Suppressor macrophage treated with lipopolysaccharide for 4 hours (primary cell): ENCODE measurements around the gene RHBDD1.

Experiments
- DNase-seq: peaks from one replicate; pipeline ENCODE4 v3.0.0-alpha.2; 2020

Gene RHBDD1

GRCh38 chr2:226994775-226995174 is 158.9 kb downstream of the RHBDD1 start:
- no peak for DNase-seq

DNA sequence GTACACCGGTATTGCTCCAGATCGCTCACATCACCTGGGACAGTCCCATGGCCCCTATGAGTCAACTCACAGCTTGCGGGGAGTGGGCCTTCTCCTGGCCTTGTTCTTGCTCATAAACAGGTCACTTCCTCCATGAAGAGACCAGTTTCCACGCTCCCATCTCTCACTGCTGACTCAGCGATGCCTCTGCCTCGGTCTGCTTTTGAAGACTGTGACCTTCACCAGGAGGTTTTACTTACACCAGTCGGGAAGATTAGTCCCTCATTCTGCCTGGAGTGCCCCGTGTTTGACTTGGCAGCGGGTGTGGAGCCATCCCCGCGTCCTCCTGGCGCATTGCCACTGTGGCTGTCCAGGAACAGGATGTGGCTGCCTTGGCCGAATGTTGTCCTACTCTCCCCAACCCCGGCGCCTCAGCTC is 159.8 kb downstream of the RHBDD1 start:
- peak; percentile 2 for DNase-seq

- DNase-seq = no peak
Measured at GRCh38 chr2:226999661-227000060, 163.8 kb downstream of the RHBDD1 start.

DNA sequence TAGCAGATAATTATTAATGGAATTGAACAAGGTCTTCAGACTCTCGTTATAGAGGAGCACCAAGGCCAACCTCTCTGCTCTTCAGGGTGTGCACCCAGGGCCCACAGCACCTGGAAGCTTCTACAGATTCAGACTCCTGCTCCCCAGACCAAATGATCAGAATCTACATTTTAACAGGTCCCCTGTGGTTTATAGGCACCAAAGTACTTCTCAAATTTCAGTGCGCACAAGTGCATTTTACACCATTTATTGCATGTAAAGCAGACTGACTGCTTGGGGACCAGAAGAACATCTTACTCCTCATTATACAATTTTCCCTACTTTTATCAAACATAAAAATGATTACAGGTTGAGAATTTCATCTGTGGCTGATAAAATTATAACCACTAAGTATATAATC is 164.3 kb downstream of the RHBDD1 start:
- no peak for DNase-seq

DNA sequence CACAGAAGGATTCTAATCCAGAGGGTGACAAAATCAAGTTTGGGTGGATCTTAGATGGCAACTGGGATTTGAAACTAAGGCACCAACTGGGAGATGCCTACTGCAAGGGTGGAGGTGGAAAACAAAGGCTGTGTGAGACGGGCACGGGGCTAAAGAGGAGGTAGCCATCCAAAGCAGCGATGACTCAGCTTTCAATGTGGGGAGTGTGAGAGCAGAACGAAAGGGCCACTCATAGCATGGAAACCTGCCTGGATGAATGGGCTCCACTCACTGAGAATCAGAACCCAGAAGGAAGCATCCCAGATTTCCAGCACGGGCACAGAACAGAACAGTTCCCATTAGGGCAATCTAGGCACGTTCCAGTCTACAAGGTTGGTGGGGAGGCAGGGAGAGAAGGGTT is 168.6 kb downstream of the RHBDD1 start:
- DNase-seq = no peak

DNA sequence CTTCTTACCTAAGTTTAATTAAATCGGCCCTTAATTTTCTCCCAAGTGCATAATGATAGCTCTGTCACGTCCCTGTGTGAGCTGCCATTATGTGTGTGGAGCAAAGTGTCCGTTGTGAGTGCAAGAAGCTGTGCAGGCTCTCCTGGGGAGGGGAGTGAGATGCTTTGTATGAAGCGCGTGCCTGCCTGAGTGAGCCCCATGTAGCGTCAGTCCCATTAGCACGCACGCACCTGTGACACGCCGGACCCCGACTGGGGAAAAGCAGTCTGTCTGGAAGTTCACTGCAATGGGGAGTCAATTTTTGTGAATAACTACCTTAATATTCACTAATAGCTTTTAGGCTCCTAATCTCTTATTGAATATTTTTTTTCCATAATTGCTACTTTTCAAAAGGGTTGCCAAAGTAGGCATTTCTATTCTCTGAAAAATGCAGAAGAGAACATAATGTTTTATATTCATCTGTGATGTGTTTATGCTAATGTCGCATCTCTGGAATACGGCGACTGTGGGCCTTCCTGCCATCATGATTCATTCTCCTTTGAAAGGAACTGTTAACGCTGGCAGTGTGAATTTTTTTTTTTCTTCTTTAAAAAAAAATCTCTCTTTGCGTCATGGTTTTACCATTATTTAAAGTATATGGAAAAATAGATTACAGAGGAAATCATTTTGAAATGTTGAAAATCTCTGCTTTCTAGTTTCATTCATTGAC is 170.5 kb downstream of the RHBDD1 start:
- no peak for DNase-seq

- DNase-seq = no peak
Measured at GRCh38 chr2:227007148-227007547, 171.3 kb downstream of the RHBDD1 start.

DNA sequence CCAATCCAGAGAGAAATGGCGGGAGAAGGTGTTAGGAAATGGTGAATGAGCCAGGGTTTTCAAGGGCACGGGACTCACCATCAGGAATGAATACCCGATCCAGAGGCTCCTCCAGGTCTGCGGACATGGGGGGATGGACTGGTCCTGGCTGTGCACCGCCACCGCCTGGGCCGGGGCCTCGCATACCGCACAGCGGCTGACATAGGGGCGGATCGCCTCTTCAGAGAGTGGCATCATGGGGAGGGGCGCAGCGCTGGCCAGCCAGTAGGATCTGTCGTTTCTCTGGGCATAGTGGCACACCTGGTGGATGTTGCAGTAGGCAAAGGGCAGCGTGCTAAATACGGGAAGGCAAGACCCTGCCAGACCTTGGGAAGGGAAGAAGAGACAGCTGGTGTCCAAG is 172.1 kb downstream of the RHBDD1 start:
- DNase-seq = no peak

- DNase-seq = no peak
Measured at GRCh38 chr2:227010433-227010832, 174.6 kb downstream of the RHBDD1 start.

GRCh38 chr2:227013330-227013729 is 177.5 kb downstream of the RHBDD1 start:
- no peak for DNase-seq

DNA sequence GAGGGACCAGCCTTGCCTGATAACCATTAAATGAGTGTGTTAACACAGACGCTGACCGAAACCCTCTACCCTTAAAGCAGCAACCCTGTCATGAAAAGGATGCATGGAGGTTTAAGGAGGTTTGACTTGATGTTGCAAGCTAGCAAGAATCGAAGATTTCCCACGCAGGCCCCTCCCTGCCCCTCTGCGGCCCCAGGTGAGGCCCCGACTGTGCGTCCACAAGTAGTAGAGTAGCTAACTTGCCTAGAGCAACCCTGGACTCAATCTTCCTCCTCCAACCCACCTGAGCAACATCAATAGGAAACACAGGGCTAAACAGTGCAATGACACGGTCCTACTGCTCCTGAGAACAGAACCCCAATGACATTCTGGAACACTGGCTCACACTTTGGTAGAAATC is 178.0 kb downstream of the RHBDD1 start:
- DNase-seq = no peak

DNA sequence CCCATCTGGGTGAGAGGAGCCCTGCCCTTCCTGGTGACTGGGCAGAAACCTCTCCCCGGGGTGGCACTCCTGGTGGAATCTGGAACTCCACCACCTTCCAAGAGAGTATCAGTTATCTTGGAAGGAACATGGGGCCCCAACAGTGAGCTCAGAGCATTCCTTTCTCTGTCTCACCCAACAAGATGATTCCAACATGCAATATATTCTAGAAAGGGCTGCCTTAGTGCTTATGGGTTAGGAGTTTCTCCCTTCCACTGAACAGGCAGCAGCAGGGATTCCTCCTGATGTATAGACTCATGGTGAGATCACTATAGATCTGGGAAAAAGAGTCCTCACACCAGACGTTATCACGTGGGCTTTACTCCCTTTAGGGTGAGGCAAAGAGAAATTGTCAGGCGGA is 181.0 kb downstream of the RHBDD1 start:
- DNase-seq = no peak

DNA sequence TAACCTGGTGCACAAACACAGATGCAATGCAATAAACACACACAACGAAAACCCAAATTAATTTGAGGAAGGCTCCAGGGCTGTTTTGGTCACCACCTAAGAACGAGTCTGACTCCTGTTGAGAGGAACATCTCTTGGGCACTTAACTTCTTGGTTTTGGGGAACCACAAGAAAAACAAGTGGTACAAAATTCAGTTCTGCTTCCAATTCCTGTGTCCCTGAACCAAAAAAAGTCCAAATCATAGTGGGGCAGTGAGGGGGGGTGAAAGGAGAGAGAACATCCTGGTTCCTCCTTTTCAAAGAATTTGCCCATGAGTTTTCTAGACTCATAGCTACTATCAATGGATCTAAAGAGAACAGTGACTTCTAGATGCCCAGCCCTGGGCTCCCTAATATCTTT is 184.6 kb downstream of the RHBDD1 start:
- no peak for DNase-seq

GRCh38 chr2:227022608-227023007 is 186.8 kb downstream of the RHBDD1 start:
- DNase-seq = no peak

GRCh38 chr2:227025510-227025909 is 189.7 kb downstream of the RHBDD1 start:
- DNase-seq = no peak

DNA sequence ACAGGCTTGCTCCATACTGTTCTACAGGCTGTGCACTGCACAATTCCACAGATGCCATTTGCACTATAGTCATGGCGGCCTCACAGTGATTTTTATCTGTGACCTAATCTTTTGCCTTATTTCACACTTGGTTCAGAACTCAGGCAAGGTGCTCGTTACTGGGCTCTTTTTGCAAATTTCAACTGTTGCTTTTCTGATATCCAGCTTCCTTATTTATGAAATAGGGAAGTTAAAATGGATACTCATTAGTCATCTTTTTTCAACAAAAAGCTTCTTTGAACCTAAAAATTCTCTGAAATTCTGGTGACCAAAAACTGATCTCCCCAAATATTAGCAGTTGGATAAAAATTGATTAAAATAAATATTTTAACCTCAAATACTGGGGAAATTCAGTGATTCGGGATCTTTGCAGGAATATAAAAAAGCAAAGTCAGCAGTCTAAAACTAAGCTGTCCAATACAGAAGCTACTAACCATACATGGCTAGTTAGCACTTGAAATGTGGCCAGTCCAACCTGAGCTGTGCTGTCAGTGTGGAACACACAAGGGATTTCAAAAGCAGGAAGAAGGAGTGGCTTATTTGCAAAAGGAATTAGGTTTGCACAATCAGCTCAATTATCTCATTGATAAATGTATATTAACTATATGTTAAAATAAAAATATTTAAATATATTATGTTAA is 193.7 kb downstream of the RHBDD1 start:
- peak; percentile 18 for DNase-seq

DNA sequence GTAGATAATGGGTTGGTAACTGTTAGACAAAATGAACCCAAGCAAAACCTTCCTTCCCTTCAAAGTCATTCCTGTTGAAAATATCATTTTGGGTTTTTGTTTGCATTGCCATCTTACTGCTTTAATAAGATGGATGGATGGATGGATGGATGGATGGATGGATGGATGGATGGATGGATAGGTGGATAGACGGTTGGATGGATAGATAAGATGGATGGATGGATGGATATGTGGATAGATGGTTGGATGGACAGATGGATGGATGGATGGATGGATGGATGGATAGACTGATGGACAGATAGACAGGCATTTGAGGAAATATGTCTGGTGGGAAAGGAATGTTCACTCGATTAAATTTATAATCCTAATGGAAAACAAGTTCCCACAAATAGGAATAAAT is 194.9 kb downstream of the RHBDD1 start:
- DNase-seq = no peak

DNA sequence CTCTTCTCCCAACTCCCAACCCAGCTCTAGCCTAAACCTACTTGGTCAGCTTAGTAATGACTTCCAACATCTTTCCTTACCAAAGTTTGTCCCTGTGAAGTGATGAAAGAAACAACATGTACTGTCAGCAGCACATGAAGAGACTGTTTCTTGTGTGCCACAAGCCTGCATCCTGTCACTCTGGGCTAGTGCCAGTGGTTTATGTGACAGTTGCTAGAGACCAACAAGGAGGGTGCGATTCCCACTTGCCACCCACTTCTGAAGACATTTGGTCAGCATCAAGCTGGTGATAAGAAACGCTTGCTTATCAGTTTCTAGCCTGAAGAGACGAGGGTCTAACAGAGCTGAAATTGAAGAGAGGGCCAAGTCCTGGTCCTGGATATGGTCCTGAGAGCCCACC is 195.5 kb downstream of the RHBDD1 start:
- DNase-seq = no peak

- peak; percentile 27 for DNase-seq
Measured at GRCh38 chr2:227033471-227034148, 197.8 kb downstream of the RHBDD1 start.

- DNase-seq = no peak
Measured at GRCh38 chr2:227035711-227036367, 200.0 kb downstream of the RHBDD1 start.

DNA sequence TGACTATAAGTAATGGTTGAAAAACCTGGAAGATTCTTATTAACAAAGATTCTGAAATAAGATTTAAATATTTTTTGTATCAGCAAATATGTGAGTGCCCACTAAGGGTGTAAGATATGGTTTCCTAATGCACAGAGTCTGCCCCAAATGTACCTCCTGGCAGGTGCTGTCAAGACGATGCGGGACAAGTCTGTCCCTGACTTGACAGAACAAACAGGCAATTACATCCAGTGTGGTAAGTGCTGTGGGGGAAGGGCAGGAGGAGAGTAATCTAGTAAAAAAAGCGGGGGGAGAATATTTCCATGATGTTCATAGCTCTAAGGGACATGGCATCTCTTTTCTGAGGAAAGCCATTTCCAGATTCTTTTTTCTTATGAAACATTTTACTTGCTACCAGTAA is 200.7 kb downstream of the RHBDD1 start:
- no peak for DNase-seq

DNA sequence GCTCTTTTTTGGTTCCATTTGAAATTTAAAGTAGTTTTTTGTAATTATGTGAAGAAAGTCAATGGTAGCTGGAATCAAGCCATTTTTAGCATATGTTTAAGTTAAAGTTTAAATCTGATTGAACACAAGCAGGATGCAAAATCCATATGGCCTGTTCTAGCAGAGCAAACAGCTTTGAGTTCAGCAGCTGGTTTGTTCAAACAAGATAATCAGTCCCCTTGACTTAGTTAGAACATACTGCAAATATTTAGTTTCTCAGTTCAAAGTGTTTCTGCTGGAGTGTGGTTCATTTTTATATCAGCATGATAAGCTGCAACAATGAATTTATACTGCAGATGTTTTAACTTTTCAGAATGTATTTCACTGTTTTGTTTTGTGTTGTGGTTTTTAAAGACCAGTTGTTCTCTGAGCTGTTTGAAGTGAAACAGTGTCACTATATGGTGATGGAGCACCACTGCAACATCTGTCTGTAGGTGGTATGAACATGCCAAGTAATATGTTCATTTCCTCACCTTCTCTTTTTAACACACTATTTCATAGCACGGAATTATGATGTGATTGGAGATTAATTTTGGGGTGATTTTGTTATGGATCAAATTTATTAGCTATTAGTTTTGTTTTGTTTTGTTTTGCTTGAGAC is 202.8 kb downstream of the RHBDD1 start:
- no peak for DNase-seq

DNA sequence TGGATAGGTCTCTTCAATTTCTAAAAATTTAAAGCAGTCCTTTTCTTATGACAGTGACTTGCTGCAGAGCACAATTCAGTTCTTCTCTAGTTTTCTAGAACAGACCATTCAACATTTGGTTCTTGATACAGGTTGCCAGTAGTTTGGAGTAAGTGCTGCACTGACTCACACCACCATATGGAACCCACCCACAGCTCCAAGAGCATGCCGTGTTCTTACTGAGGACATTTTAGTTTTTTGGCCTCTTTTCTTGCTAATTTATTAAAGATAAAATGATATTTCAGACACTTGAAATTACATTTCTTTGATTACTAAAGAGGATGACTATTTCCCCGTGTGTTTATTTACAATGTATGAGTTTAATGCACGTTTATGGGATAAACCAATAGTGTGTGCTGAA is 208.1 kb downstream of the RHBDD1 start:
- no peak for DNase-seq
